ENCODE measurements around the gene DACT2.

Gene DACT2

GRCh38 chr6:168352096-168352495, 32.5 kb upstream of the DACT2 start:
- DNase-seq (ENCODE audit: low read depth) = no peak

- DNase-seq (ENCODE audit: low read depth) = no peak
These were observed 30.2 kb upstream of the DACT2 start for GRCh38 chr6:168349718-168350210.

GRCh38 chr6:168348186-168348585, 28.6 kb upstream of the DACT2 start:
- DNase-seq (ENCODE audit: low read depth) = no peak

- DNase-seq (ENCODE audit: low read depth) = no peak
These were observed 28.0 kb upstream of the DACT2 start for GRCh38 chr6:168347615-168348014.

GRCh38 chr6:168347053-168347452, 27.5 kb upstream of the DACT2 start:
- no peak for DNase-seq (ENCODE audit: low read depth)

GRCh38 chr6:168345896-168346754, 26.5 kb upstream of the DACT2 start:
- DNase-seq (ENCODE audit: low read depth) = no peak

- DNase-seq (ENCODE audit: low read depth) = no peak
These were observed 25.7 kb upstream of the DACT2 start for GRCh38 chr6:168345266-168345665.

GRCh38 chr6:168344338-168344737, 24.8 kb upstream of the DACT2 start:
- no peak for DNase-seq (ENCODE audit: low read depth)

GRCh38 chr6:168343239-168344150, 23.9 kb upstream of the DACT2 start:
- no peak for DNase-seq (ENCODE audit: low read depth)

- no peak for DNase-seq (ENCODE audit: low read depth)
These were observed 23.1 kb upstream of the DACT2 start for GRCh38 chr6:168342636-168343035.

GRCh38 chr6:168341280-168341900, 21.8 kb upstream of the DACT2 start:
- no peak for DNase-seq (ENCODE audit: low read depth)

GRCh38 chr6:168340819-168341218, 21.2 kb upstream of the DACT2 start:
- DNase-seq (ENCODE audit: low read depth) = no peak

- DNase-seq (ENCODE audit: low read depth) = no peak
These were observed 19.2 kb upstream of the DACT2 start for GRCh38 chr6:168338777-168339176.

GRCh38 chr6:168336967-168337366, 17.4 kb upstream of the DACT2 start:
- DNase-seq (ENCODE audit: low read depth) = no peak

GRCh38 chr6:168333989-168334388, 14.4 kb upstream of the DACT2 start:
- DNase-seq (ENCODE audit: low read depth) = no peak

GRCh38 chr6:168333491-168333890, 13.9 kb upstream of the DACT2 start:
- no peak for DNase-seq (ENCODE audit: low read depth)

- DNase-seq (ENCODE audit: low read depth) = no peak
These were observed 13.5 kb upstream of the DACT2 start for GRCh38 chr6:168333039-168333438.

- DNase-seq (ENCODE audit: low read depth) = no peak
These were observed 12.4 kb upstream of the DACT2 start for GRCh38 chr6:168332020-168332419.

- no peak for DNase-seq (ENCODE audit: low read depth)
These were observed 11.5 kb upstream of the DACT2 start for GRCh38 chr6:168331058-168331457.

GRCh38 chr6:168330403-168330802, 10.8 kb upstream of the DACT2 start:
- DNase-seq (ENCODE audit: low read depth) = no peak

- no peak for DNase-seq (ENCODE audit: low read depth)
These were observed 8.5 kb upstream of the DACT2 start for GRCh38 chr6:168328086-168328485.
